GM18867 (cell line): ENCODE measurements around the gene DNAJC2.
A peak's percentile ranks its signal among the peaks of the same experiment; 100 is the strongest.
"Not testable (repeated sequence)": the region's sequence is repeated elsewhere in the genome, so short reads cannot be mapped to it uniquely, and the experiment has no call there.

ENCODE experiments used
- ATAC-seq: cut with Tn5 transposase; IDR thresholded peaks from one replicate; pipeline ENCODE4 v1.9.1; 2021; ENCODE audit warnings: mild to moderate bottlenecking, moderate library complexity; ENCODE audit not compliant: unreplicated experiment

Gene DNAJC2

DNA sequence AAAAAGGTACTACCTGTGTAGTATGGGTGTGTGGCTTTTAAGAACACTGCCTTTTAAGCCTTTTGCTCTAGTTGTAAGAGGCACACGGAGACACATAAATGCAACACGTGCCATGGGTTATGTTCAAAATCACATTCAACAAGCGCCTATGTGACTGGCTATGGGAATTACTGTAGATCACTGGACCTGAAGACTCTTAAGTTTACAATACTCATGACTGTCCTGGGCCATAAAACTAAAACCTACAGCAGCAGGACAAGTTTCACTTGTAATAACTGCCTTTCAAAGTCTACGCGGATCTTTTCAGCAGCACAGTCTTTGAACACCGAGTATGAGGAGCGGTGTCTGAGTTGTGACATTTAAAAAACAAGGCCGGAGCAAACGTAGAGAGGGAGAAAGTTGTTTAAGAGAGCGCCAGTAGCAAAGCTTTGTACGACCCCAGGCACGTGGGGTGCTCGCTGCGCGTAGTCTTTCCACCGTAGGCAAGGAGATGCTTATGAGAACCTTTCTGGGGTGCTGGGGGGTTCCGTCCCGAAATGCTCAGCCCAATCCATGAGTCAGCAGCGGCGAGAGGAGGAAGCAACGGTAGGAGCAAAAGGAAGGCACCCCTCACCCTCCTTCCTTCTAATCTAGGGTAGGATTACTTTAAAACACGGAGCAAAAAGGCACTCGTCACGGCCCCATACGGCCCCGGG is 662 bp downstream of the DNAJC2 start:
- ATAC-seq, result peak; percentile 8

DNA sequence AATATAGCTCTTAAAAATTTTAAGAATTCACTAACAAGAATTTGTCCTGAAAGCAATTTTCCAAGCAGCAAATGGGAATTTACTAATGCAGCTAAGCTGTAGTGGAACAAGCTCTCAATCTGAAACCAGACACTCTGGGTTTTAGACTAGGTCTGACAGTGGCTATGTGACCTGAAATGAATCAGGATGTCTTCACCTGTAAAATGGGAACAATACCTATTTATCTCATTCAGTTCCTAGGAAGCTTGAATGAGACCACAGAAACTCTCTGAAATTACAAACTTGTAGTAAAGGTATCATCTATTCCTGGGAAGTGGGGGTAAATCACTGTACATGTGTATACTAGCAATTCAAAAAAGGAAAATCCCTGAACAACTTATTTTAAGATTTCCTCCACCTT is 1.2 kb downstream of the DNAJC2 start:
- ATAC-seq, result no peak

DNA sequence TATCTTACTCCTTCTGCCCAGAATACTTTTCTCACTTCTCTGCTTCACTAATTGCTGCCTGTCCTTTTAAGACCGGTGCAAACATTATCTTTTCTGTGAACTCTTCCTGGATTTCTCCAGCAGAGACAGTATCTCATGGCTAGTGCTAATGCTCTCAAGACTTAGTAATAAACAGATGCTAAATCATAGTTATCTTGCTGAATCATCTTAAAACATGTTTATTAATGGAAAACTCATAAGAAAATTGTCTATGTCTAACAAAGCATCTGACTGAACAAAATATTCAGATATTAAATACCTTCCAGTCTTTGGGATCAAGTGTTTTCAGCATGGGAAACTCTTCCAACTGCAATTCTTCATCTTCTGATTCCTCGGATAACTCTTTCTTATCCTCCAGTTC is 3.1 kb downstream of the DNAJC2 start:
- no peak for ATAC-seq

DNA sequence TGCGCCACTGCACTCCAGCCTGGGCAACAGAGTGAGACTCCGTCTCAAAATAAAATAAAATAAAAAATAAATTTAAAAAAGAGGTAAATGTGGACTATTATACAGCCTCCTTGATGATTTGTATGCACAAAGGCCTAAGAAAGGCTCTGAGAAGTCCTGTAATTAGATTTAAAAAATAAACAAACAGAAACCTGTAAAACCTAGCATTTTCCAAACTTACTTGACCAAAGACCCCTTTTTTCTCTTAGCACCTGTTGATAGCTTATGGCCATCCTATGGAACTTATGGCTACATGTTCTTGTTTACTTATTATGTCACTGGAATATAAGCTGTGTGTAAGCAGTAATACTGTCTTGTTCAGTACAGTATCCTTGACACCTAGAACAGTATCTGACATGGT is 5.7 kb downstream of the DNAJC2 start:
- no peak for ATAC-seq

DNA sequence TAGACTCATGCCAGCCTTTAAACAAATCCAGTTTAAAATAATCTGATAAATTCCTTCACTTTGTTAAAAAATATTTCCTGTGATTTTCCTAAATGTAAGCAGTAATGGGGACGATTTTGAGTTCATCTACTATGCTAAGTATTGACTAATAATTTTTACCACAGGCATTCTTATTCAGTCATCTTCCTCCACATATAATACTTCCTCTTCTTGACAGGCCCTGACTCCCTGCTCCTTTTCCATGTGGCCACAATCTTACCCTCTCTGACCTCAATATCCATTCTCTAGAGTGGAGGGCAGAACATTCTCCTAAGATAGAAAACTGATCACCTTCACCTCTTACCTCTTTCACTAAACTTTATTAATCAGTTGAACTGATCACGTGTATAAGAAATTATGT is 7.8 kb downstream of the DNAJC2 start:
- ATAC-seq, result no peak

DNA sequence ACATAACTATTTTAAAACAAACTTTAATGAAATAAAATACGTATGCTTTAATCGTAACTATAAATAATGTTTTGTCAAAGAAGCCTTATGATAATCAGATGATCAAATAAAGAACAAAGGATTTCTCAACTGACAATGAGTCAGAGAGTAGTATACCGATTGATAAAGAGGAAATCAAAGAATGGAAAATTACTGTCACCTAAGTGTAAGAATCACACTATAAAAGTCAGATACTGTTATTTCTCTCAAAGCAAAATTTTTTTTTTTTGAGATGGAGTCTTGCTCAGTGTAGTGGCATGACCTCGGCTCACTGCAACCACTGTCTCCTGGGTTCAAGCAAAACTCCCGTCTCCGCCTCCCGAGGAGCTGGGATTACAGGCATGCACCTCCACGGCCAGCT is 18.8 kb downstream of the DNAJC2 start:
- no peak for ATAC-seq

DNA sequence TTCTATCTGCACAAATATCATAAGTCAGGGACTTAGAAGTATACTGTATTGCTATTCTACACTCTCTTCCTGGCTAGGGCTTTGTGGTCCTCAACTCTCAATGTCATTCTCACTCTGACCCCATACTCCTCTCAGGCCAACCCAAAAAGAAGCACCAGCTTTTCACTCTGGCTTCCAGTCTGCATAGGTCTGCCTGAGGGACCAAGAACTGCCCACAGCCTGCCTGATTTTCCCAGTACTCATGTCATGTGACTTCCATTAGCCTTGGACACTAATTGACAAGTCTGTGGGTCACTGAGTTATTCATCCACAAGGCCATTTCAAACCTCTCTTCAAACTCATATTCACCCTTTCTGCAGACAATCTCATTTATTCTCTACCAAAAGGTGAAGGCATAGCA is 27.6 kb downstream of the DNAJC2 start:
- no peak for ATAC-seq

DNA sequence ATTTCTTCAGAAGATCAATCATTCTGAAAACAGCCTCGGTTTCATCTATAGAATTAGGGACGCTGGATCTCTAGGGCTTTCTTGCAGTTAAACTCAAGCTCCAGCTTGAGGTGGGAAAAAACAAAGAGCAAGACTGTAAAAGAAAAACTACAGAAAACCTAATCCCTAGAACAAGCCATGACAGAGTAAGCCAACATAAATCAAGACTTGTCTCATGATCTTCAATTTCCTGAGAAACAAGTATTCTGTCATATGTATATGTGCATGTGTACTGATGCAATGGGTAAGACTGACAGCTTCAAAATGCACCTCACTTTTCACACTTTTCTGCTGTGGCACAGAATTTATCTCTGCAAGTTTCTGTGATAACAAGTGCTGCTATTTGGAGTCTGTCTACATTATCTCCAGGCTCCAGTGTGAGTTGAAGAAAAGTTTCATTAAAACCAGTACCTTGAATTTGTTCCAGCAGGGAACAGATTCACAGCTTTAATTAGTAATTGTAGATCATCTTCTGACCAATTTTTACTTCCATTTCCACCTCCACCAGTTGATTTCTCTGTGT is 28.1 kb downstream of the DNAJC2 start:
- ATAC-seq, result no peak

DNA sequence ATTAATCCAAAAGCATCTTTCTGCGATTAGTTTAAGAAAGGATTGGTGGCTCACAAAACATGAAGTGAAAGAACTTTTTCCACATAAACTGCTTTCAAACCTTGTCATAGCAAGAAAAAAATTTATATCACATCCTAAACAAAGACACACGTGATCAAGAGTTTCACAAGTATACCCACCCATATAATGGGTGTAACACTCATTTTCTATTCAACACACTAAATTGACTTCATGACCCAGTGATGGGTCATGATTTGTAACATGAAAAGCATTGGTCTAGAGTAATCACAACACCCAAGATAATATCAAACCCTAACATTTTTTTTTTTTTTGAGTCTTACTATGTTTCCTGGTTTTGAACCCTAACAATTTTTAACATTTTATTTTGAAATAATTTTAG is 29.7 kb downstream of the DNAJC2 start:
- ATAC-seq, result no peak

DNA sequence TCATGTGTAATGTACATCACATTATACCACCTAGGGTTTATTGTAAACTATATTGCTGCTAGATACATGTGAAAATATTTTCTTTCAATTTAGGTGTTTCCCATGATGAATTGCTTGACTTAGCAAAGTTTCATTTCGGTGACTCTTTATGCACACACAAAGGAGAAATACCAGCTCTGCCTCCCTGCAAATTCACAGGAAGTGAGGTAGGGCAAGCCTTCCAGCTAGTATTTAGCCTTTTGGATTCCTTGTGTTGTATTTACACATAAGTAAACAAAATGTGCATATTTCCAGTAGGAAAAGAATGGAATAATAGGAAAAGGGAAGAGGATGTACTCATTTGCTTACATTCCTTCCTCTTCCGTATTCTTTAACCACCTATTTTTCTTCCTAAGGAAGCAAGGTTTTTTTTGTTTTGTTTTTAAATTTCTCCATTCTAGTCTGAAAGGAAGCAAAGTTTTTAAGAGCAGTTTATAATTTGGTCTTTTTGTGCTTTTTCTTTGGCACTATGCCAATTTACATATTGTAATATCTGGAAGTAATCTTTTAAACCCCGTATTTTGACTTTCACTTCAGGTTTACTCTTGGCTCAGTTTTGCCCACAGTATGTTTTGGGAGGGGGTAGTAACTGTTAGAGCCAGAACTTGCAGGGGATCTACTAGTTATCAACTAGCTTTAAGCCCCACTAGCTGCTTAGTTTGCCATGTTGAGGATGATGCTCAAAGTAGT is 36.9 kb downstream of the DNAJC2 start:
- ATAC-seq, result no peak

DNA sequence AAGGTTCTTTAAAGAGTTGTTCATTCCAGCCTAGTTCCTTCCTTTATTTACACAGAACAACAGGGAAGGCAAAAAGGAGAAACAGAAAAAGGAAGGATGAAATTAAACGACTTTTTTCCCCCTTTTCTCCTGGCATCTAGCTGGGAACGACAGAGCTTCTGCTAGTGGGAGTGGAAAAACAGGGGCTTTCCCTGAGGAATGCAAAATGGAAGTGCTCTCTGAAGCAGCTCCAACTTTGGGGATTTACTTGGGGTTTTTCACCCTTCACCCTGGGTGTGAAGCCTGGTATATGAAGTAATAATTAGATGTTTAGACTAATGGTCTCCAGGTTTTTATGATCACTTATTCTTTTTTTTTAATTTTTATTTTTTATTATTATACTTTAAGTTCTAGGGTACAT is 43.1 kb downstream of the DNAJC2 start:
- ATAC-seq, result no peak

DNA sequence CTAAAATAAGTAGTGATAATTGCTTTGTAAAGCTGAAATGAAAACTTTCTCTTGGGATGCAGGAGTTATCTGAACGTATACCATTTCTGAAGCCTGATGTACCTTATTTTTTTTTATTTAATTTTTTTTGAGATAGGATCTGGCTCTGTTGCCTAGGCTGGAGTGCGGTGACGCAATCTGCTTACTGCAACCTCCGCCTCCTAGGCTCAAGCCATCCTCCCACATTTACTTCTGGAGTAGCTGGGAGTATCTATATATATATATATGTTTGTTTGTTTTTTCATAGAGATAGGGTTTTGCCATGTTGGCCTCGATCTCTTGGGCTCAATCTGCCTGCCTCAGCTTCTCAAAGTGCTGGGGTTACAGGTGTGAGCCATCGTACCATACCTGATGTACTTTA is 44.9 kb downstream of the DNAJC2 start:
- no peak for ATAC-seq

DNA sequence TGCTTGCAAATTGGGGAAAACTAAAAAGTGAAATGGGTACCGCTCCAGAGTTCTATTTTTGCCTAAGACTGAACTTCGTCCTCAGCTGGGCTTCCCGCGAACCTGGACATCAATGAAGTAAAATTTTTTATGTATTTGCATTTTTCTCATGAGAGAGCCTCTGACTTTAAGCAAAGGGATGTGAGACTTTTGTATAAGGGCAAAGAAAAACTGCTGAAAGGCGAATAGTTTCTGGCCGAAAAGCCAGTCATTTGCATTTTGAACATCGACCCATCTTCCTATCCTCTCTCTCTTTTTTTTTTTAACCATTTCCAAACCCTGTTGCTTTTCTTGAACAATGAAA is 46.8 kb downstream of the DNAJC2 start:
- ATAC-seq, result peak; percentile 30

DNA sequence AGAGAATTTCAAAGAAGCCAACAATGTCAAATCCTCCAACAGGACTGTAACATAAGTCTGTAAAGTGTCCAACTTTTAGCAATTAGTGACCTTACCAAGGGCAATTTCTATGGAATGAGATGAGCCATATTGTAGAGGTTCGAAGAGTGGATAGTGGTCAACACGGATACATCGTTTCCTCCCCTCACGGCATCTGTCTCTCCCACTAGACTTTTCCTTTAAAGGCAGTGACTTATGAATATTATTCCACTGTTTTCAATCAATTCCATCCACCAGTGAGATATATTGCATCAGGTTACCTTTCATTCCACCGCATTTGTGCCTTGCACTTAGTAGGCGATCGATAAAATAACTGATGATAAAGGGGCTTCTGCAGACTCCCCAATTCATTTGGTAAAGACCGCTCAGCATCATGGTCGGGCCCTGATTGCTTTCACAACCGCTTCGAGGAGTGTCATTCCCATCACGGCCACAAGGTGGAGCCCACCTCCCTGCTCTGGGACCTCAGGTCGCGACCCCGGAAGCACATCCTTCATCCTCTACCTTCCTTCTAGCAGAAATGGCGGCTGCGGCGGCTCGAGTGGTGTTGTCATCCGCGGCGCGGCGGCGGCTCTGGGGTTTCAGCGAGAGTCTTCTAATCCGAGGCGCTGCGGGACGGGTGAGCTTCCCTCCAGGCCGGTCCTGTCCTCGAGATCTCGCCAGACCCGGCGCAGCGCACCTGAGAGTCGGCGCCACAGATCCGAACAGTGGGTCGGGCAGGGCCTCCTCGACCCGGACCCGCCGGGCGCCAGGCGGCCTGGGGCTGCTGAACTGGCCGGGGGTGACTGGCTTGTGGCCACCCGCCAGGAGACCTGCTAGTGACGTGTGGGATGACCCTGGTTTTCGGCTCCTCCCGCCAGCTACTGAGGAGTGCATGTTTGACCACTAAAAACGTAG is 47.4 kb downstream of the DNAJC2 start, which contains the start of gene PMPCB:
Gene PMPCB, plus strand, starts transcription at position 535 of the 936 bp plus-strand sequence. Its CDS starts 25 bp downstream, at position 560.
- ATAC-seq, result peak; percentile 92

DNA sequence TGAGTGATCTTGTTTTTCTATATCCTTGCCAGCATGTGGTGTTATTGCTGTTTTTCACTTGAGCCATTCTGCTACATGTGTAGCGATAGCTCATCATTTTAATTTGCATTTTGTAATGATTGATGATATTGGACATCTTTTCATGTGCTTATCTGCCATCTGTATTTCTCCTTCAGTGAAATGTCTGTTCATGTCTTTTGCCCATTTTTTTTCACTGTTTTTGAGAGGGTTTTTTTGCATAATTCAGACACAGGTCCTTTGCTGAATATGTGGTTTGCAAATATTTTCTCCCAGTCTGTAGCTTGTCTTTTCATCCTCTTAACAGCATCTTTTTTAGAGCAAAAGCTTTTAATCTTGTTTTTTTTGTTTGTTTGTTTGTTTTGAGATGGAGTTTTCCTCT is 51.0 kb downstream of the DNAJC2 start:
- no peak for ATAC-seq

DNA sequence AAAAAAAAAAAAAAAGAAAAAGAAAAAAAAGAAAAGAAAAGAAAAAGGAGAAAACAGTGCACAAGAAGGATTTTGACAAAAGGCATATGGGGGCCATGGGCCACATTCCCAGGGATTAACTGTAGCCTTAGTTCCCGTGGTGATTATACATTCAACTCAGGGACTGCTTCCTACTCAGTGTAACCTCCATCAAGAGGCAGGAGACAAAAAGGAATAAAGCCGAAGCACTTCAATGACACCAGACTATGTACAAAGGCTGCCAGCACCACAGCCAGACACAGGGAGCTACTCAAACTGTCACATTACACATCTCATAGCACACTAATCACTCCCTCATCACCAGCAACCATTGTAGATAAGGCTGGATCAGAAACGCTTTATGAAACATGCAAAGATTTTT is 52.4 kb downstream of the DNAJC2 start:
- no peak for ATAC-seq

DNA sequence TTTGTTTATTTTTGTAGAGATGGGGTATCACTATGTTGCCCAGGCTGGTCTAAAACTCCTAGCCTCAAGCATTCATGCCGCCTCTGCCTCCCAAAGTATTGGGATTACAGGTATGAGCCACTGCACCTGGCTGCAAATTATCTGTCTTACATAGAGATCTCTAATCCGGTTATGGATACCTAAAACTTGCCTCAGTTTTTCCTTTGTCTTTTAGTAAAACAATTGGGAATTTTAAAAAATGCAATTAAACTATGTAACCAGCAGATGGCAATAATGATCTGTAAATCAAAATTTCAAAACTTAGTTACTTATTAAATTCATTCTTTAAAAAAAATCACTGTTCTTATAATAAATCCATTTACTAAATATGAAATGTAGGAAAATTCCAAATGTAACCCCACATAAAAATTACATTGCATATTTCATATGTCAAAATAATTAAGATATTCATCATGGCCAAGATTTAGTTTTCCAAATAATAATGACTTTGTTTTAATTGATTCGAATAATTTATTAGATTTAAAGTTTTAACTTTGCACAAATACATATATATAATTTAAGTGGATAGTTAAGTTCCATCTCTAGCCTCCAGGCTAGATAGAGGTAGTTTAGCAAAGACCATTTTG is 61.7 kb downstream of the DNAJC2 start:
- not testable (repeated sequence) for ATAC-seq

DNA sequence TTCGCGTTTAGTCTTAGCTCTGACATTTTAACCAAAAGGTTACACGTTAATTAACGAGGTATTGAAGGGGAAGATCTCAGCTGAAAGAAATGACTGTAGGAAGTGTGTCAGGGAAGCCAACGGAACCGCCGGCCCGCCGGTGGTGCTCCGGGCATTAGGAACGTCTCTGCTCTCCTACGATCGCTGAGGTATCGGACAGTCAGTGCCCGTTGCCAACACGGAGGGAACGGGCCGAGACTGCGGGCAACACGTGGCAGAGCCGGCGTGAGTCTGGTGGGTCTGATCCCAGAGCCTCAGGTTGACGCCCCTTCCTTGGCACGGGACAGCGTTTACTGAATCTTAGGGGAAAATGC is 63.8 kb downstream of the DNAJC2 start:
- ATAC-seq, result peak; percentile 20

DNA sequence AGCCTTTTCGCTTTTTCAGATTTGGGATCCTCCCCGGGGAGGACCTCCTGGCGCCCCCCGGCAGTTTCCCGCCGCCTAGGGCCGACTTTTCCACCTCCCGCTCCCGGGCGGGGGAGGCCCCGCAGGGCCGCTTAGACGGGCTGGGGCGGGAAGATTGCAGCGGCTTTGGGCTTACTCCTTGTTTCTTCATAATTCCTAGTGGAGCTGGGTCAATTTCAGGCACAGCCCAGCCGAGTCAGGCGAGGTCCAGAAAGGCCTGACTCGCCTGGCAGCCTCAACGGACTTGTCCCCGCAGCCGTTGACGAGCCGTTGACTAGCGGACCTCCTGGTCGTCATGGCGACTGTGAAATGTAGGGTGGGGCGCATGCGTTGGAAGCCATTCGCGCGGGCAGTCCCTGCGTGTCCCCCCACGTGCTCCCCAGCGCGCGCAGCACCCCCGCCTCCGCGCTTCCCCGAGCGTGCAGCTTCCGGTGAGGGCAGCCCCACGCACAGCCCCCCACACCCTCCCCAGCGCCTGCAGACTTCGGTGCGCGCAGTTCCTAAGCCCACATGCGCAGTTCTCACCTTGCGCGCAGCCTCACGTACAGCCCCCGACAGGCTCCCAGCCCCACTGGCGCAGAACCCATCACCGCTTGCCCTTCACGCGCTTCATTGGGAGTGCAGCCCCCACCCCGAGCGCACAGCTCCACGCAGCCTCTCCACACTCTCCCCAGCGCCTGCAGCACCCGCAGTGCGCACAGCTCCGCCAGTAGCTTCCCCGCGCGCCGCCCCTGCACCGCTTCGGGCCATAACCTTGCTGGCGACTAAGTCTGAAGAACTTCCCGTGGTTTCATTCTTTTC is 64.4 kb downstream of the DNAJC2 start:
- peak; percentile 95 for ATAC-seq

DNA sequence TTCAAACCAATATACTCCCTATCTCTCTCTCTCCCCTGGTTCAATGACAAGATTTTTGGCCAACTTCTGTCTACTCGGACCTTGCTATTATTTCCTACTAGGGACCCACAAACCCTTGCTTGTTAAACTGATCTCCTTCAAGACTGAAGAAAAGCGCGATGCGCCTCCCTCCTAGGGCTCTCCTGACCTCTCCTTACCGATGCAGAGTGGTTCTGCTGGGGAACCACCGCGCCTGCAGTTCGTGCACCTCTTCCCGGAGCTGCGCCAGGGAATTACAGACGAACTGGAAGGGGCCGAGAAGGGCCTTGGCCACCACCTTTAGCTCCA is 65.0 kb downstream of the DNAJC2 start:
- peak; percentile 31 for ATAC-seq
